Measurements from ENCODE around the gene CYS1.
A peak's percentile ranks its signal among the peaks of the same experiment; 100 is the strongest.

- peak; percentile 87 for TF ChIP-seq CTCF (IDR thresholded peaks at IDR 0.05)
- TF ChIP-seq BHLHE40 (IDR thresholded peaks at IDR 0.05; ENCODE audit: low read depth, low read length), result no peak
- TF ChIP-seq ELK1 (IDR thresholded peaks at IDR 0.05; ENCODE audit: low read depth, low read length), result no peak
- TF ChIP-seq HOXB5 (CRISPR knock-in tag; IDR thresholded peaks at IDR 0.05), result no peak
- TF ChIP-seq BCL3 (IDR thresholded peaks at IDR 0.05), result no peak
- TF ChIP-seq SREBF2 (IDR thresholded peaks at IDR 0.05), result no peak
Observed at GRCh38 chr2:10079870-10080535, at the start of gene CYS1.
